ENCODE results near the gene LRRC4C.

LRRC4C gene

GRCh38 chr11:40314327-40314726 lies 1145.1 kb downstream of the LRRC4C start:
- TF ChIP-seq REST (IDR thresholded peaks at IDR 0.05; ENCODE audit: low read depth) = no peak
- TF ChIP-seq YY1 (IDR thresholded peaks at IDR 0.05; ENCODE audit: low read depth) = no peak
- no peak for TF ChIP-seq CREB1 (IDR thresholded peaks at IDR 0.05; ENCODE audit: low read depth)
- no peak for TF ChIP-seq NFIC (IDR thresholded peaks at IDR 0.05)
- TF ChIP-seq EP300 (IDR thresholded peaks at IDR 0.05; ENCODE audit: borderline replicate concordance) = no peak
- TF ChIP-seq MAX (IDR thresholded peaks at IDR 0.05) = no peak
- no peak for TF ChIP-seq FOXM1 (IDR thresholded peaks at IDR 0.05; ENCODE audit: borderline replicate concordance, low read depth)
- no peak for TF ChIP-seq TAF1 (IDR thresholded peaks at IDR 0.05; ENCODE audit: low read depth)
- TF ChIP-seq ZBTB7A (IDR thresholded peaks at IDR 0.05; ENCODE audit: low read depth) = no peak
- no peak for TF ChIP-seq USF1 (IDR thresholded peaks at IDR 0.05)
- no peak for TF ChIP-seq TEAD4 (IDR thresholded peaks at IDR 0.05)

- TF ChIP-seq REST (IDR thresholded peaks at IDR 0.05; ENCODE audit: low read depth) (no peak), RAD21 (IDR thresholded peaks at IDR 0.05; ENCODE audit: low read depth) (peak; percentile 55), TAF1 (IDR thresholded peaks at IDR 0.05; ENCODE audit: low read depth) (no peak), CEBPB (IDR thresholded peaks at IDR 0.05) (no peak)
Observed at GRCh38 chr11:40306938-40307548, 1152.4 kb downstream of the LRRC4C start.

GRCh38 chr11:40302669-40303068 lies 1156.8 kb downstream of the LRRC4C start:
- TF ChIP-seq USF1 (IDR thresholded peaks at IDR 0.05) (no peak), FOXM1 (IDR thresholded peaks at IDR 0.05; ENCODE audit: borderline replicate concordance, low read depth) (no peak), NFIC (IDR thresholded peaks at IDR 0.05) (no peak), CREB1 (IDR thresholded peaks at IDR 0.05; ENCODE audit: low read depth) (no peak), RAD21 (IDR thresholded peaks at IDR 0.05; ENCODE audit: low read depth) (no peak), MAX (IDR thresholded peaks at IDR 0.05) (no peak), TEAD4 (IDR thresholded peaks at IDR 0.05) (no peak), YY1 (IDR thresholded peaks at IDR 0.05; ENCODE audit: low read depth) (no peak), TCF12 (IDR thresholded peaks at IDR 0.05; ENCODE audit: low read depth) (no peak), EP300 (IDR thresholded peaks at IDR 0.05; ENCODE audit: borderline replicate concordance) (no peak)

- TF ChIP-seq TAF1 (IDR thresholded peaks at IDR 0.05; ENCODE audit: low read depth) (no peak), NFIC (IDR thresholded peaks at IDR 0.05) (no peak), CEBPB (IDR thresholded peaks at IDR 0.05) (no peak), EGR1 (IDR thresholded peaks at IDR 0.05) (no peak), USF1 (IDR thresholded peaks at IDR 0.05) (no peak), MAX (IDR thresholded peaks at IDR 0.05) (no peak), ZBTB7A (IDR thresholded peaks at IDR 0.05; ENCODE audit: low read depth) (no peak), REST (IDR thresholded peaks at IDR 0.05; ENCODE audit: low read depth) (no peak), YY1 (IDR thresholded peaks at IDR 0.05; ENCODE audit: low read depth) (no peak), CREB1 (IDR thresholded peaks at IDR 0.05; ENCODE audit: low read depth) (no peak), FOXM1 (IDR thresholded peaks at IDR 0.05; ENCODE audit: borderline replicate concordance, low read depth) (no peak), TEAD4 (IDR thresholded peaks at IDR 0.05) (no peak), TCF12 (IDR thresholded peaks at IDR 0.05; ENCODE audit: low read depth) (no peak), EP300 (IDR thresholded peaks at IDR 0.05; ENCODE audit: borderline replicate concordance) (no peak), RAD21 (IDR thresholded peaks at IDR 0.05; ENCODE audit: low read depth) (no peak)
Observed at GRCh38 chr11:40295466-40295865, 1164.0 kb downstream of the LRRC4C start.
